Caco-2 (cell line): ENCODE data around the gene PRAMEF20. TPM values are rescaled to one million over a fixed set of nuclear protein-coding genes. Genes with fewer than 3 reads are reported as not detected.

Source experiments
- BruUV-seq: library from RNA; stranded (reverse); fragments of 400-500 nt; replicated peaks from 2 replicates; lab custom pipeline; 2021; lab: Mats Ljungman, UMichigan
- CTCF ChIA-PET: fragments of 300-600 bp; sonication (Branson Sonifier 250); formaldehyde crosslinking; loops from one replicate; lab custom pipeline; 2022; ENCODE audit warnings: antibody characterized with exemption; lab: Charles Lee
- POLR2A ChIA-PET: fragments of 300-600 bp; sonication (Branson Sonifier 250); formaldehyde crosslinking; loops from one replicate; lab custom pipeline; 2022; ENCODE audit warnings: antibody characterized with exemption; lab: Charles Lee
- DNase-seq, 2 experiments: peaks; one replicate each; pipeline versions ENCODE4 v3.0.0 to v3.0.0-alpha.2; 2020 to 2022
- H3K27me3 ChIP-seq: replicated peaks from 2 replicates; pipeline ENCODE4 v1.6.0; 2011; ENCODE audit warnings: low read length; ENCODE audit not compliant: control insufficient read depth, insufficient read depth
- H3K36me3 ChIP-seq: 2 replicates; pipeline ENCODE4 v1.5.1; 2011; ENCODE audit warnings: low read length; ENCODE audit not compliant: control insufficient read depth, insufficient read depth
- H3K4me1 ChIP-seq: fragments of 250-450 bp; sonication (Bioruptor Pico); 2 replicates; pipeline ENCODE4 v1.5.1; 2020; ENCODE audit warnings: mild to moderate bottlenecking
- H3K4me3 ChIP-seq: 2 replicates; pipeline ENCODE4 v1.5.1; 2011; ENCODE audit warnings: low read depth, mild to moderate bottlenecking, control low read depth, low read length
- H3K9me3 ChIP-seq: fragments of 250-450 bp; sonication (Bioruptor Pico); 2 replicates; pipeline ENCODE4 v1.5.1; 2020; ENCODE audit warnings: mild to moderate bottlenecking, moderate library complexity
- H3K27ac Mint-ChIP-seq: one replicate; pipeline ENCODE4 v1.8.0; 2022; ENCODE audit warnings: mixed read lengths; ENCODE audit not compliant: unreplicated experiment
- H3K27me3 Mint-ChIP-seq: one replicate; pipeline ENCODE4 v1.8.0; 2022; ENCODE audit warnings: mixed read lengths; ENCODE audit not compliant: insufficient read depth, unreplicated experiment
- H3K36me3 Mint-ChIP-seq: one replicate; pipeline ENCODE4 v1.8.0; 2022; ENCODE audit warnings: mild to moderate bottlenecking, mixed read lengths; ENCODE audit not compliant: insufficient read depth, unreplicated experiment
- H3K4me1 Mint-ChIP-seq: one replicate; pipeline ENCODE4 v1.8.0; 2022; ENCODE audit warnings: low read depth, mixed read lengths; ENCODE audit not compliant: unreplicated experiment
- H3K4me3 Mint-ChIP-seq: one replicate; pipeline ENCODE4 v1.8.0; 2022; ENCODE audit warnings: mild to moderate bottlenecking, moderate library complexity, mixed read lengths; ENCODE audit not compliant: unreplicated experiment
- H3K9me3 Mint-ChIP-seq: one replicate; pipeline ENCODE4 v1.8.0; 2022; ENCODE audit warnings: mixed read lengths; ENCODE audit not compliant: unreplicated experiment
- CTCF ChIP-seq, 2 experiments: fragments of 200-600 bp in 1 of 2; IDR thresholded peaks; 1 replicate in 1 of 2; 2 replicates in 1 of 2; pipeline versions ENCODE4 v1.5.1 to v1.8.0; 2011 to 2022; ENCODE audit warnings: antibody characterized with exemption in 1 of 2, control low read depth in 1 of 2, inconsistent platforms in 1 of 2, low read depth in 1 of 2, low read length in 1 of 2, mild to moderate bottlenecking in 1 of 2, moderate library complexity in 1 of 2; ENCODE audit not compliant: insufficient read depth in 1 of 2, severe bottlenecking in 1 of 2, unreplicated experiment in 1 of 2
- intact Hi-C: fragments of 100-400 bp; cut with micrococcal nuclease; formaldehyde crosslinking; loops from one replicate; pipeline ENCODE4 v1.10.0; 2022; ENCODE audit not compliant: unreplicated experiment
- total RNA-seq: library from RNA; stranded (reverse); gene quantifications from 2 replicates; pipeline ENCODE4 v1.2.3, GENCODE V29; 2022

PRAMEF20 gene
- total RNA-seq, 1 experiment from 2014 or later, result not detected

GRCh38 chr1:13450204-13450603 lies 40.0 kb downstream of the PRAMEF20 start:
- Histone ChIP-seq H3K36me3 (no peaks in the 10 kb centered on the region), H3K4me1 (no peaks in the 10 kb centered on the region), H3K9me3 (no peaks in the 10 kb centered on the region), H3K27me3 (no peaks in the 10 kb centered on the region), H3K4me3 (no peak overlapping the region)
- H3K9me3 Mint-ChIP-seq, result no peaks in the 10 kb centered on the region
- no peak overlapping the region for H3K4me3 Mint-ChIP-seq
- BruUV-seq, result no TSS peak
- ChIA-PET CTCF (no interaction called here), POLR2A (no interaction called here)
- H3K27me3 Mint-ChIP-seq, result no peaks in the 10 kb centered on the region
- no peaks in the 10 kb centered on the region for H3K36me3 Mint-ChIP-seq
- DNase-seq, result no peak
- TF ChIP-seq CTCF (IDR thresholded peaks at IDR 0.05; ENCODE audit: insufficient read depth in 1 of 2, low read depth in 1 of 2, low read length in 1 of 2, severe bottlenecking in 1 of 2, unreplicated experiment in 1 of 2), result no peak
- H3K27ac Mint-ChIP-seq, result no peak overlapping the region
- no peaks in the 10 kb centered on the region for H3K4me1 Mint-ChIP-seq
- intact Hi-C loops, result no loop called here

DNA sequence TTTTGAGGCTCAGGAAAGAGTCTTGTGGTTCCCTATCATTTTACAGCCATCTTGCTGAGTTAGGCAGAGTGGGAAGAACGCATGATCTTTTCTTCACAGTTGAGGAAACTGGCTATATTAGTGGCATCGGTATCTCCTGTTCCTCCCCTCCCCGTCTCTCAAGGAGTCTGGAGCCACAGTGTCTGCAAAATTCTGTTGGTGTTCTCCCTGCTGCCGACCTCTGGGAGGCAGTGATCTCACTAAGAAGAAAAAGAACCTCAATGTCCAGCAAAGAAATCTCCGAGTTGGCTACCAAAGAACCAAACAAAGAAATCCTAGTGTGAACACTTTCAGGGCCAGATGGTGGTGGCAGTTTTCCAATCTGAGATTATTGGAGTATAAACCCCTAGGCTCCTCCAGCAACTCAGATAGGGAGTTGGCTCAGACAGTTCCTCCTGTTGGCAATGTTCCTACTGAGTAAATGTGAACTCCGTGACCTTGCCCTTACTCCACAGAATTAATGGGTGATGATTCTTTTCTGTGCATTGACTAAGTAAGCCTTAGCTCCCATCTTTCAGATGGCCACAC lies 41.2 kb downstream of the PRAMEF20 start:
- CTCF ChIA-PET, result no interaction called here
- no peaks in the 10 kb centered on the region for H3K36me3 Mint-ChIP-seq

DNA sequence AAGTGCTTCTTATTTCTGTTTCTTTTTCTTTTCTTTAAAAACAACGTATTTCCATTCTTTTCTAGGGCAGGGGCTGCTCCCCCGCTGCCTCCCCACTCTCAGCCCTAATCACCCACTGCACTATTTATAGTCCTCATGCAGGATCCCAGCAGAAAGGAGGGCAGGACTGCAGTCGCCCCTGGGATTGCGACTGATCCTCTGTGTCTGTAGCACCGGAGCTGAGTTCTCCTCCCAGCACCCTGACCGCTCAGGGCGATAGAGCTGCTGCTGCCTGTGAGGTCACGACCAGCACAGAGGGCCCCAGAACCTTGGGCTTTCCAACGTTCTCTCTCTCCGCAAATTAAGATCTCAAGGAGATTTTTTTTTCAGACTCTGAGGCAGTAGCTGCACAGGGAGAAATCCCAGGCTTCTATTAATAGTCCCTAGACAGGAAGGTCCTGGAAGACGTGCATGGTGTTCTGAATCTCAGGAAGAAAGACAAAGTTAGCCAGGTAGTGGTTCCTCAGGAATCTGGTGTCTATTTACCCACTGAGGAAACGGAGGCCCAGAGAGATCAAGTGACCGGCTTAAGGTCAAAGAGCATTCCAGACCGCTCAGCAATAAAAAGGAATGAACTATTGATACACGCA lies 46.8 kb downstream of the PRAMEF20 start:
- POLR2A ChIA-PET, result no interaction called here
- no peaks in the 10 kb centered on the region for H3K36me3 ChIP-seq
- Mint-ChIP-seq H3K36me3 (no peaks in the 10 kb centered on the region), H3K4me3 (no peak overlapping the region), H3K4me1 (peaks cover 7% of the 10 kb centered on the region), H3K27ac (no peak overlapping the region), H3K27me3 (no peaks in the 10 kb centered on the region), H3K9me3 (peaks cover 12% of the 10 kb centered on the region)
- TF ChIP-seq CTCF (IDR thresholded peaks at IDR 0.05; ENCODE audit: insufficient read depth in 1 of 2, low read depth in 1 of 2, low read length in 1 of 2, severe bottlenecking in 1 of 2, unreplicated experiment in 1 of 2), result no peak
- intact Hi-C loops, result no loop called here
- CTCF ChIA-PET, result no interaction called here
- no TSS peak for BruUV-seq
- no peak overlapping the region for H3K4me3 ChIP-seq
- H3K9me3 ChIP-seq, result no peaks in the 10 kb centered on the region
- no peak for DNase-seq
- no peaks in the 10 kb centered on the region for H3K27me3 ChIP-seq
- no peaks in the 10 kb centered on the region for H3K4me1 ChIP-seq

More for the DNA sequence above, 41.2 kb downstream of the PRAMEF20 start:
- Histone ChIP-seq H3K9me3 (no peaks in the 10 kb centered on the region), H3K36me3 (no peaks in the 10 kb centered on the region), H3K4me1 (no peaks in the 10 kb centered on the region), H3K27me3 (no peaks in the 10 kb centered on the region), H3K4me3 (no peak overlapping the region)
- Mint-ChIP-seq H3K4me1 (no peaks in the 10 kb centered on the region), H3K27me3 (no peaks in the 10 kb centered on the region), H3K9me3 (no peaks in the 10 kb centered on the region), H3K27ac (no peak overlapping the region), H3K4me3 (no peak overlapping the region)
- no TSS peak for BruUV-seq
- no peak for TF ChIP-seq CTCF (IDR thresholded peaks at IDR 0.05; ENCODE audit: insufficient read depth in 1 of 2, low read depth in 1 of 2, low read length in 1 of 2, severe bottlenecking in 1 of 2, unreplicated experiment in 1 of 2)
- intact Hi-C loops, result no loop called here
- POLR2A ChIA-PET, result no interaction called here
- DNase-seq, result no peak
